KOPT-K1 (cell line): ENCODE results near the gene CILP2.

Source experiments
- H3K27ac ChIP-seq: fragments of 200-600 bp; sonication (generic); 2 replicates; pipeline ENCODE4 v1.5.1; 2016; ENCODE audit warnings: antibody characterized with exemption, mild to moderate bottlenecking, low read depth, low read length; ENCODE audit not compliant: poor library complexity, severe bottlenecking
- H3K36me3 ChIP-seq: fragments of 200-600 bp; sonication (generic); 2 replicates; pipeline ENCODE4 v1.5.1; 2017; ENCODE audit warnings: antibody characterized with exemption, mild to moderate bottlenecking, low read length, moderate library complexity; ENCODE audit not compliant: insufficient read depth
- H3K9me3 ChIP-seq: fragments of 200-600 bp; sonication (generic); 2 replicates; pipeline ENCODE4 v1.5.1; 2017; ENCODE audit warnings: antibody characterized with exemption, low read length, mild to moderate bottlenecking; ENCODE audit not compliant: insufficient read depth, poor library complexity, severe bottlenecking

Gene CILP2

DNA sequence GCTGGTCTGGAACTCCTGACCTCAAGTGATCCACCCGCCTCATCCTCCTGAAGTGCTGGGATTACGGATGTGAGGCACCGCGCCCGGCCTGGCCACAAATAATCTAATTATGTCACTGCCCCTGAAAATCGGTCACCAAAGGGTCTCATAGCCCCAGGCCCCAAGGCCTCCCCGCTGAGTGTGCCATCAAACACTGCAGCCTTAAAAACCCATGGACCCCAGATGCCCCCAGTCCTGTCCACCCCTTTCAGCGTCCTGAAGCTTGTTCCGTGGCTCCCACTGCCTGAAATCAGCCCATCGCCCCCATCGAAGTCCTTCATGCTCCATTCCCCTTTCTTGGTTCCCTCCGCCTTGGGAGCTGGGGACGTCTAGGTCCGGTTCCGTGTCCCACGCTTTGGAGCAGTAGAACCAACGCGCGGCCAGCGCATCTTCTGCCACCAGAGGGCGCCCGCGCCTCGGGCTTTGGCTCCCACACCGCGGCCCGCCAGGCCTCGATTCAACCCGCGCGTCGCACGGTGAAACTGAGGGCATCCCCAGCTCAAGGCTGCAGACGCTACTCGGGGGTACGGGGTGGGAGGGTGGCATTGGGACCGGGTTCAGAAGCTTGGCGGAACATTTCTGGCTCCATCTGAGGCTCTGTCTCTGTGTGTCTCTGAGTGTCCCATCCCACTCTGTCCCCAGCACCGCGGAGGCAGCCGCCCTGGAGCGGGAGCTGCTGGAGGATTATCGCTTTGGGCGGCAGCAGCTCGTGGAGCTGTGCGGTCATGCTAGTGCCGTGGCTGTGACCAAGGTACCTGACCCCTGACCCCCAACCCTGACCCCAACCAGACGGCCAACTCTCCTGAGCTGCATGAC is 5.9 kb upstream of the CILP2 start:
- H3K27ac ChIP-seq: no peak overlapping the region
- H3K9me3 ChIP-seq: no peaks in the 10 kb centered on the region

DNA sequence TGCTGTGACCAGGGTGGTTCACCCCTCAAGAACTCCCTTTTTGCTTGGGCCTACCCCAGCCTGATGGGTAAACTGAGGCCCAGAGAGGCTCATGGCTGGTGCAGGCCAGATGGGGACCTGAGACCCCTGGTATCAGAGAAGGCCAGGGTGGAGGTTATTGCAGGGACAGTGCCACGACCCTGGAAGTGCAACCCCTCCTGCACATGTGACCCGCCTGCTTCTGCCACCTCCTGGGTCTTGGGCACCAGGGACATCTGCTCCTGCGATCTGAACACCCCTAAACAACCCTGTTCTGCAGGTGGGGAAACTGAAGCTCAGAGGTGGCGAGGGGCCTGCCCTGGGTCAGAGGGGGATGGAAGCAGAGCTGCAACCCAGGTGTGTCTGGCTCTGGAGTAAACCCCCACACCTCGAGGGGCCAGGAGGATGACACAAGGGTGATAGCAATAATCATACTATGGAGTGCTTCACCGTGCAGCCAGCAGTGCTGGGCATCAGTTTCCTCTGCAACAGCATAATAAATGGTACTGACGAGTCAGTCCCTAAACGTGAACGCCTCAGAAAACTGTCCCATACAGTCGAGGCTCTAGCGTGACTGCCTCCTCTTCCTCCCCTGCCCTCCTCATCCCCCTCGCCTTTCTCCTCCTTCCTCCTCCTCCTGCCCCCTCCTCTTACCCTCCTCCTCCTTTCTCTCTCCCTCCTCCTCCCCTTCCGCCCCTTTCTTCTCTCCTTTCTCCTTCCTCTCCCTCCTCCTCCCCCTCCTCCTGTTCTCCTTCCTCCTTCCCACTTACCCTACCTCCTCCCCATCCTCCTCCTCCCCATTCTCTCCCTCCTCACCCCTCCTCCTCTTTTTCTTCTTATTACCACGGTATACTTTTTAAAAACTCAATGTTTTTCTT is 5.0 kb upstream of the CILP2 start:
- no peak overlapping the region for H3K27ac ChIP-seq
- no peaks in the 10 kb centered on the region for H3K9me3 ChIP-seq
- H3K36me3 ChIP-seq: peaks cover 39% of the 10 kb centered on the region

More for the DNA sequence above, 5.9 kb upstream of the CILP2 start:
- H3K36me3 ChIP-seq: peaks cover 47% of the 10 kb centered on the region

DNA sequence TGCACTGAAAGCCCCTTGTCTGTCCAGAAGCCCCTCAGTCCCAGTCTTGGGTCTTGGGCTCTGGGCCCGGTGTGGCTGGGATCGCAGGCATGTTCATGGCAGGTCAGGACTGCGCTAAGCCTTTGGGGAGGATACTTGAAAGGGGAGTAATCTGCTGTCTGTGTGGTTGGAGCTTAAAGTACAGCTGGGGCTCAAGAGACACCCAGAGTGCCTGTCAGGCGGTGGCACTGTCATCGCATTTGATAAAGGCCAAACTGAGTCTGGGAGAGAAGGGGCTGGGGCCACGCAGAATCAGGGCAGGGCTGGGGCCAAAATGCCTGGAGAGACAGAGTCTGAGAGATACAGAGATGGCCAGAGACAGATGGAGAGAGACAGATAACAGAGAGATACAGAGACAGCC is 4.2 kb upstream of the CILP2 start:
- Histone ChIP-seq H3K36me3 (peaks cover 31% of the 10 kb centered on the region; the same call in 1 of the 2 replicates), H3K9me3 (no peaks in the 10 kb centered on the region), H3K27ac (no peak overlapping the region)

DNA sequence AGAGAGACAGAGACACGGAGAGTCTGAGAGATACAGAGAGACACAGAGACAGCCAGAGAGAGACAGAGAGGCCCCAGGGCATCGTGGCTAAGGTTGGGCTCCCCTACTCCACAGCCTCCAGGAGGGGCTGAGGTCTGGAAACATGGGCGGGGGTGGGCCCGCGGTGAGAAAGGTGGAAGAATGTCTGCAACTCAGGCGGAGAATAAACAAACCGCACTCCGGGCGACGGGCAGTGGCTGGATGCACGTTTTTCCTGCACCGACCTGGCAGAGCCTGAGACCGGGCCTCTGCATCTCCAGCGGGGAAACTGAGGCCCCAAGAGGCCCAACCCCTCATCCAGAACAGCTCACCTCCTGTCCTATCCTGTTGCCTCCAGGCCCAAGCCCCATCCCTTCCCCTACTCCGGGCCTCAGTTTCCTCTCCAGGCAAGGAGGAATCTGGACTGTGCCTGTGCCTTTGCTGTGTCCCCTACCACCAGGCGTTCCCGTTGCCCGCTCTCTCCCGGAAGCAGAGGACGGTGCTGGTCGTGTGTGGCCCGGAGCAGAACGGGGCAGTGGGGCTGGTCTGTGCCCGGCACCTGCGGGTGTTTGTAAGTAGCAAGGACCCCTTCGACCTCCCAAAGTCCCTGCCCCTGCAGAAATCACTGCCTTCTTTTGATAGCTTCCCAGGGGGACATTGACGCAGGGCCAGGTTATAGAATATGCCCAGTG is 3.4 kb upstream of the CILP2 start:
- H3K9me3 ChIP-seq: no peaks in the 10 kb centered on the region
- peaks cover 22% of the 10 kb centered on the region; the same call in 1 of the 2 replicates for H3K36me3 ChIP-seq
- no peak overlapping the region for H3K27ac ChIP-seq

DNA sequence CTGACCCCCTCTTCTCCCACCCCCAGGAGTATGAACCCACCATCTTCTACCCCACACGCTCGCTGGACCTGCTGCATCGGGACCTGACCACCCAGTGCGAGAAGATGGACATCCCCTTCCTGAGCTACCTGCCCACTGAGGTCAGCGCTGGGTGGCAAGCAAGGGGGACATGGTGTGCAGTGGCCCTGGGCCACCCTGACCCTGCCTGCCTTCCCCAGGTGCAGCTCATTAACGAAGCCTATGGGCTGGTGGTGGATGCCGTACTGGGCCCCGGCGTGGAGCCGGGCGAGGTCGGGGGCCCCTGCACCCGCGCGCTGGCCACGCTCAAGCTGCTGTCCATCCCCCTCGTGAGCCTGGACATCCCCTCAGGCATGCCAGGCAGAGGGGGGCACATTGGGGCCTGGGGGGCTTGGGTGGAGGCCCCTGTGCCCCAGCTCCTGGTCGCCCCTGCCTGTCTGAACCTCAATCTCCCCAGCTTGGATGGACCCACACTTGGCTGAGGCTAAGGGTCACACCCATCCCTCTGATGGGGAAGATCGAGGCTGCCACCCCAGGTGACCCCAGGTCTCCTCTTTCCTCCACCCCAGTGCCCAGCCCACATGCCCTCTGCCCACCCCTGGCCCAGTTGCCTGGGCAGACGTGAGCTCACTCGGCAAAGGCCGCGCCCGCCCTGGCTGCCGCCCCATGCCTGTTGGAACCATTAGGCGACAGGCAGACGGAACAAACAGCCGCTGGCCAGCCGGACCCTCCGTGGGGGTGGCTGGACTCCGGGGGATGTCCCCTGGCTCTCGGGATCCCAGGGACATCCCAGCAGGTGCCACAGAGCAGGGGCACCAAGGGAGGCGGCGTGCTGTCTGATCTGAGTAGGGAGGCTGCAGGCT is 2.5 kb upstream of the CILP2 start:
- Histone ChIP-seq H3K36me3 (peaks cover 15% of the 10 kb centered on the region; the same call in 1 of the 2 replicates), H3K9me3 (no peaks in the 10 kb centered on the region), H3K27ac (no peak overlapping the region)

DNA sequence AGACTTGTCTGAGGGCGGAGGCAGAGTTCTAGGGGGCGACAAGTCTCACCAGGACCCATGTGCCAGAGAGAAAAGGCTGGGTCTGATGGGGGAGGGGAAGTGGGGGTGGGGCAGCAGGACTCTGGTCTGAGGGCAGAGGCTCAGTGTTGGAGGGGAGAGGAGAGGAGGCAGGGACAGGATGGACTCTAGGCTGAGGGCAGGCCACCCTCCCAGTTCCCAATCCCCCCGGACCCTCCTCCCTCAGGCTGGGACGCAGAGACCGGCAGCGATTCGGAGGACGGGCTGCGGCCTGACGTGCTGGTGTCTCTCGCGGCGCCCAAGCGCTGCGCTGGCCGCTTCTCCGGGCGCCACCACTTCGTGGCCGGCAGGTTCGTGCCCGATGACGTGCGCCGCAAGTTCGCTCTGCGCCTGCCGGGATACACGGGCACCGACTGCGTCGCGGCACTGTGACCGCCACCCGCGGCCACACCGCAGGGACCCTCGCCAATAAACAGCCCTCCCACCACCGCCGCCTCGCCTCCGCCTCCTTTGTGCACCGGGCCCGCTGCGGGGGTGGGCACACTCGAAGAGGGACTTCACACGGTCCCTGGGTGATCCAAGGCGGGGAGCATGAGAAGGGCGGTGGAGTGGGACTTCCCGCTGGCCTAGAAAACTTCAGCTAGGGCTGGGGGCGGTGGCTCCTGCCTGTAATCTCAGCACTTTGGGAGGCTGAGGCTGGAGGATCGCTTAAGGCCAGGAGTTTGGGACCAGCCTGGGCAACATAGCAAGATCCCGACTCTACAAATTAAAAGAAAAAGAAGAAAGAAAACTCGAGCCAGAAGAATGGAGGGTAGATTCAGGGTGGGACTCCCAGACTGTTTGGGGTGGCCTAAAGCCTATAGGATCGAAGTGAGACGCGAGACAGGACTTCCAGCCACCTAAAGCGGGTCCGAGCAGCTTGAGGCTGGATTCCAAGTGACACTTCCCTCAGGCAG is 703 bp upstream of the CILP2 start:
- H3K27ac ChIP-seq: no peak overlapping the region
- H3K36me3 ChIP-seq: no peaks in the 10 kb centered on the region; the same call in 1 of the 2 replicates
- H3K9me3 ChIP-seq: no peaks in the 10 kb centered on the region

DNA sequence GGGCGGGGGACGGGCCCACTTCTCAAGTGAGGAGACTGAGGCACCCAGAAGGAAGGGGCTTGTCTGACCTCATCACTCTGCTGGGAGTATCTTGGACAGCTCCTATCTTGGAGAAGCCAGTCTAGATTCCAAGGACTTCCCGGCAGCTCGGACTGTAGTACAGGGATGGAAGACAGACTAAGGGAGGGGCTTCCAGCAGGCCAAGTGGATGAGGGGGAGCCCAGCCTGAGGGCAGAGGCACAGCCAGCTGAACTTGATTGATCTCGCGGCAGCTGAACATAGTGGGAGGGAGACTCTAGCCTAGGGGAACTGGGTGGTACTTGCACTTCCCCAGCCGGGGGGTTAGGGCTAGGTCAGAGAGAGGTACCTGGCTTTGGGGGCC is 711 bp downstream of the CILP2 start:
- H3K27ac ChIP-seq: no peak overlapping the region
- no peaks in the 10 kb centered on the region; the same call in 1 of the 2 replicates for H3K36me3 ChIP-seq
- no peaks in the 10 kb centered on the region for H3K9me3 ChIP-seq

DNA sequence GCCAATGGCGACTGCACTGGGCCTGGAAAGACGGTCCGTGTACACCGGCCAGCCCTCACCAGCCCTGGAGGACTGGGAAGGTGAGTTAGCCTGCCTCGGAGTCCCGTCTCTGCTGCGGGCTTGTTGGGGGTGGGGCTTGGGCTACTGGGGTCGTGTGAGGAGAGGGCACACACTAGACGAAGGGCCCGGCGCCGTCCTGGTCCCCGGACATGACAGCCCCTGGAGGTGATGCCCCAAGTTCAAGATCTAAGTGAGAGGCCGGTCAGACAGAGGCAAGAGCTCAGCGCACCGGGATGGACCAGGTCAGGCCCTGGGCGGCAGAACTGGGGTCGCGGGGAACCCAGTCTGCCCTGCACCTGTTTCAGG is 1.6 kb downstream of the CILP2 start:
- no peaks in the 10 kb centered on the region for H3K9me3 ChIP-seq
- no peaks in the 10 kb centered on the region; the same call in 1 of the 2 replicates for H3K36me3 ChIP-seq

DNA sequence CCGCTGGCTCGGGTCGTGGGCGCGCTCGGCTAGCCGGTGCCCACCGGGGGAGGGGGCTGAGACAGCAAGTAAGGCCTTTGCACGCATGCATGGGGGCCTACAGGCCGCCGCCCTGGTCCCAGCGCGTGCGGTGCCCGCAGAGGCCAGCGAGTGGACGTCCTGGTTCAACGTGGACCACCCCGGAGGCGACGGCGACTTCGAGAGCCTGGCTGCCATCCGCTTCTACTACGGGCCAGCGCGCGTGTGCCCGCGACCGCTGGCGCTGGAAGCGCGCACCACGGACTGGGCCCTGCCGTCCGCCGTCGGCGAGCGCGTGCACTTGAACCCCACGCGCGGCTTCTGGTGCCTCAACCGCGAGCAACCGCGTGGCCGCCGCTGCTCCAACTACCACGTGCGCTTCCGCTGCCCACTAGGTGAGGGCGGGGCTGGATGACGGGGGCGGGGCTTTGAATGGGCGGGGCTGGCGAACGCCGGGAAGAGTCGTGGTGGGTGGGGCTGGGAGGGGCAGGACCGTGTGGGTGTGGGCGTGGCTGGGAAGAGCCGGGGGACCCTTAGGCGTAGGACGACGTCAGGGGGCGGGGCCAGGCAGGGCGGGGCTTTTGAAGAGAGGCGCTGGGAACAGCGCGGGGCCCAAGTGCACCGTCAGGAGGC is 2.1 kb downstream of the CILP2 start:
- Histone ChIP-seq H3K36me3 (no peaks in the 10 kb centered on the region; the same call in 1 of the 2 replicates), H3K27ac (no peak overlapping the region), H3K9me3 (no peaks in the 10 kb centered on the region)

More for the DNA sequence above, 1.6 kb downstream of the CILP2 start:
- H3K27ac ChIP-seq: no peak overlapping the region

DNA sequence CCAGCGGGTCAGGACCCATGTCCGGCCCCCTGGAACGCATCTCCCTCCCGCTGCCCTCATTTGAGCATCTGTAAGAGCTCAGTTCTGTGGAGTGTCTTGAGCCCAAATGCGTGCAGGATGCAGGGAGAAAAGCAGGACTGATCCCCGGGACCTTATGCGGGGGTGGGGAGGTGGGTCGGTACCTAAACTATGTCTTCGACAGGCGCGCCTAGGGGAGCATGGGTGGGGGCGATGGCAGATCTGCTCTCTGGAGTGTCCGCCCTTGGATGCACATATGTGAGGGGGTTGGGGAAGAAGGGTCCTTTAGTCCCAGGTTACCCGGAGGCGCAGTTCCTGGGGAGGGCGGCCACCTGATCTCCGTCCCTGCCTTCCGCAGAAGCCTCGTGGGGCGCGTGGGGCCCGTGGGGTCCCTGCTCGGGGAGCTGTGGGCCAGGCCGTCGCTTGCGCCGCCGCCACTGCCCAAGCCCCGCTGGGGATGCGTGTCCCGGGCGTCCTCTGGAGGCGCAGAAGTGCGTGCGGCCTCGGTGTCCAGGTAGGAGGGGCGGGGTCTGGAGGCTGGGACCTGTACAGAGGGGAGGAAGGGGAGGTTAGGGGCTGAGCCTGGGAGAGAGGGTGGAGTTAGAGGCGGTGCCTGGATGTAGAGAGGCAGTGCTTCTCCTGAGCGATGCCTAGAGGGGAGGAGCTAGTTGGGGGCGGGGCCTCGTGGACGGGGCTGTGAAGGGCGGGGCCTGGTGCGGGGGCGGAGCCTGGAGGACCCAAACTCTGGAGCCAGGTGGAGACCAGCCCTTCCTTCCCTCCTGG is 2.9 kb downstream of the CILP2 start:
- H3K9me3 ChIP-seq: no peaks in the 10 kb centered on the region
- H3K27ac ChIP-seq: no peak overlapping the region
- H3K36me3 ChIP-seq: no peaks in the 10 kb centered on the region

DNA sequence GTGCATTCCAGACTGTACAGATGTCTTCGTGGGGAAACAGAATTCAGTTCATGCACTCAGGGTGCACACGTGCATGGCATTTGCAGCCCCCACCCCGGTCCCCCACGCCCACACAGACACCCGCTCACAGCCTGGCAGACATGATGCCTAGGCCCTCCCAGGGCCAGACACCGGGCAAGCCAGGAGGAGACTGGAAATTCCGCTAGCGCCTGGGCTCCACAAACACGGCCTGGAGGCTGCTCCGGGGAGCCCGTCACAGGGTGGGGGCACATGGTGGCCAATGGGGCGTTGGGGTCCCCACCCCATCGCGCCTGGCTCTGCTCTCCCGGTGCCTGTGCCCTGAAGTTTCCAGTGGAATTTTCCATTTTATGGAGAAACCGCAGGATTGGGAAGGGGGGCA is 3.6 kb downstream of the CILP2 start:
- H3K36me3 ChIP-seq: no peaks in the 10 kb centered on the region
- H3K9me3 ChIP-seq: no peaks in the 10 kb centered on the region
- H3K27ac ChIP-seq: no peak overlapping the region

DNA sequence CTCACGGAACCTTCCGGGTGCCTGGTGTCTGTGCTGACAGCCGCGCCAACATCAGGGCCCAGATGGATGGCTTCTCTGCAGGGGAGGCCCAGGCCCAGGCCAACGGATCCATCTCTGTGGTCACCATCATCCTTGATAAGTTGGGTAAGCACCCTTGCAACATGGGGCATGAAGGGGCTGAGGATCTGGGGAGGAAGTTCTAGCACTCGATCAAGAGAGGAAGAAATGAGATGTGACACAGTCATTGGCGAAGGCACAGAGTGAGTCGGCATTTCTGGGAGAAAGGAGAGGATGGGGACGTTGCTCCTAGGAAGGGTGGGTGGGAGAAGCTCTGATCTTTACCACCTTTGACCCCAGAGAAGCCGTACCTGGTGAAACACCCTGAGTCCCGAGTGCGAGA is 4.4 kb downstream of the CILP2 start:
- Histone ChIP-seq H3K9me3 (no peaks in the 10 kb centered on the region), H3K27ac (no peak overlapping the region)

More for the DNA sequence above, 4.4 kb downstream of the CILP2 start:
- H3K36me3 ChIP-seq: no peaks in the 10 kb centered on the region
